ENCODE measurements around the gene SORL1-AS1.

SORL1-AS1 gene

GRCh38 chr11:121421149-121421901, 31.4 kb downstream of the SORL1-AS1 start:
- ChIA-PET CTCF (no interaction called here), POLR2A (ENCODE audit: unreplicated experiment) (no interaction called here)
- H3K9me3 ChIP-seq (ENCODE audit: control insufficient read depth, insufficient read depth, low read length), result no peaks in the 10 kb centered on the region
- intact Hi-C loops (cut with micrococcal nuclease) (no loop called here), in situ Hi-C loops (cut with MboI; ENCODE audit: low sequenced_read_pairs) (no loop called here), dilution Hi-C loops (cut with HindIII; ENCODE audit: low sequenced_read_pairs, unreplicated experiment) (no loop called here)
- H3K14ac ChIP-seq (replicated peaks; ENCODE audit: low read depth, low read length), result no peak overlapping the region
- no peaks in the 10 kb centered on the region for H3K9me1 ChIP-seq (ENCODE audit: insufficient read depth, low read length)
- no peak overlapping the region for H4K91ac ChIP-seq (ENCODE audit: insufficient read depth, low read depth, low read length)
- no CpG with 5 or more reads among the region's 4 CpGs for WGBS, 2 experiments (ENCODE audit: extremely low coverage in 2 of 2, insufficient read length in 1 of 2)
- TF ChIP-seq CHD1 (IDR thresholded peaks at IDR 0.05; ENCODE audit: low read depth, low read length) (no peak), NFE2L2 (IDR thresholded peaks at IDR 0.05; ENCODE audit: low read depth, low read length) (no peak), RCOR1 (IDR thresholded peaks at IDR 0.05; ENCODE audit: insufficient replicate concordance, low read length) (no peak), CTCF (conservative IDR thresholded peaks at IDR 0.05; ENCODE audit: low read depth, low read length) (no peak), SMC3 (IDR thresholded peaks at IDR 0.05; ENCODE audit: low read depth, low read length) (no peak), ELK1 (IDR thresholded peaks at IDR 0.05; ENCODE audit: borderline replicate concordance, low read depth, low read length) (no peak), RAD21 (IDR thresholded peaks at IDR 0.05; ENCODE audit: low read length) (no peak), MXI1 (IDR thresholded peaks at IDR 0.05; ENCODE audit: borderline replicate concordance, low read depth, low read length) (no peak), CEBPB (IDR thresholded peaks at IDR 0.05; ENCODE audit: low read depth, low read length) (no peak), USF2 (IDR thresholded peaks at IDR 0.05; ENCODE audit: low read depth, low read length) (no peak), POLR2A (IDR thresholded peaks at IDR 0.05; ENCODE audit: low read depth, low read length) (no peak), MAFK (IDR thresholded peaks at IDR 0.05; ENCODE audit: low read depth, low read length) (no peak), FOS (IDR thresholded peaks at IDR 0.05; ENCODE audit: low read depth, low read length) (no peak), MAZ (IDR thresholded peaks at IDR 0.05; ENCODE audit: borderline replicate concordance, low read depth, low read length) (no peak)
- H2BK120ac ChIP-seq (ENCODE audit: low read depth, low read length), result no peak overlapping the region
- ATAC-seq (ENCODE audit: low read depth) (no peak), DNase-seq (no peak)
- H2BK5ac ChIP-seq (ENCODE audit: low read depth, low read length, poor library complexity, severe bottlenecking), result no peak overlapping the region
- H2AK9ac ChIP-seq (replicated peaks; ENCODE audit: low read depth, low read length, poor library complexity), result no peak overlapping the region
- H3K56ac ChIP-seq (ENCODE audit: extremely low read depth, insufficient read depth, low read length), result no peak overlapping the region
- H3K4me3 ChIP-seq (ENCODE audit: insufficient read depth, low read depth, low read length), result no peak overlapping the region
- H4K20me1 ChIP-seq (ENCODE audit: insufficient read depth, low read length), result no peaks in the 10 kb centered on the region
- no peak overlapping the region for H2BK15ac ChIP-seq (ENCODE audit: low read depth, low read length)
- no peaks in the 10 kb centered on the region; the same call in 1 of the 2 replicates for H3K4me1 ChIP-seq (ENCODE audit: control insufficient read depth, insufficient read depth, low read length)
- H3K4ac ChIP-seq (ENCODE audit: low read depth, low read length), result no peak overlapping the region
- H3K36me3 ChIP-seq (ENCODE audit: control insufficient read depth, insufficient read depth, low read length), result no peaks in the 10 kb centered on the region
- no peak overlapping the region for H3K4me2 ChIP-seq (ENCODE audit: low read depth, low read length)
- H3K23ac ChIP-seq (ENCODE audit: low read depth, low read length), result no peak overlapping the region
- H2AFZ ChIP-seq (replicated peaks; ENCODE audit: low read length, poor library complexity), result no peak overlapping the region
- H4K8ac ChIP-seq (ENCODE audit: low read depth in 2 of 2, low read length in 2 of 2), result no peak overlapping the region
- BruUV-seq (replicated peaks), result no TSS peak
- H3K9ac ChIP-seq (ENCODE audit: low read depth, low read length), result no peak overlapping the region
- H2AK5ac ChIP-seq (ENCODE audit: low read depth, low read length), result no peak overlapping the region
- no peak overlapping the region for H3K18ac ChIP-seq (ENCODE audit: low read depth, low read length)
- H3K79me1 ChIP-seq (ENCODE audit: low read depth in 1 of 2, low read length in 2 of 2), result no peaks in the 10 kb centered on the region
- no peak overlapping the region for H3K27ac ChIP-seq (ENCODE audit: insufficient read depth, low read length)
- H3K27me3 ChIP-seq (ENCODE audit: control insufficient read depth, insufficient read depth, low read length), result peaks cover 12% of the 10 kb centered on the region
- no peak overlapping the region for H2BK20ac ChIP-seq (ENCODE audit: low read depth, low read length)
- H4K5ac ChIP-seq (ENCODE audit: low read depth, low read length), result no peak overlapping the region

All from IMR-90 (cell line).